Tibial nerve (tissue), 4 donors: ENCODE data around the gene NUP93.

ENCODE experiments used
- CTCF ChIP-seq, 5 experiments: fragments of 200-600 bp in 3 of 5; fragments of 450-650 bp in 2 of 5; sonication (generic) in 3 of 5; IDR thresholded peaks; one replicate each; pipeline ENCODE4 v1.5.1; 2016 to 2019; ENCODE audit warnings: antibody characterized with exemption in 5 of 5, mild to moderate bottlenecking in 3 of 5, moderate library complexity in 2 of 5
- EP300 ChIP-seq, 2 donors: sonication (generic); formaldehyde crosslinking; IDR thresholded peaks; one replicate each; pipeline ENCODE4 v1.6.1; 2017; ENCODE audit warnings: antibody characterized with exemption in 2 of 2, mild to moderate bottlenecking in 1 of 2
- POLR2A ChIP-seq, 2 donors: fragments of 450-650 bp; IDR thresholded peaks; one replicate each; pipeline ENCODE4 v1.6.1; 2017; ENCODE audit warnings: antibody characterized with exemption in 2 of 2, mild to moderate bottlenecking in 2 of 2, moderate library complexity in 2 of 2

GRCh38 chr16:56830669-56831068, 100.7 kb downstream of the NUP93 start:
- TF ChIP-seq CTCF (IDR thresholded peaks at IDR 0.05) (no peak), POLR2A (IDR thresholded peaks at IDR 0.05) (no peak), EP300 (IDR thresholded peaks at IDR 0.05) (no peak)
